ENCODE data around the gene TUBB1.

TUBB1 gene

GRCh38 chr20:59019217-59019616 is at the start of gene TUBB1:
TSS of gene TUBB1 (plus strand) at chr20:59019429. CDS start at chr20:59019523, 94 bp downstream.
- Histone ChIP-seq H3K4me2 (ENCODE audit: low read depth, low read length) (no peak within 1 kb of the TSS), H3K27me3 (replicated peaks; ENCODE audit: insufficient read depth, low read length) (no peaks in the 10 kb centered on the region), H2AFZ (ENCODE audit: low read length) (no peak within 1 kb of the TSS), H3K9ac (ENCODE audit: low read length) (no peak within 1 kb of the TSS), H3K9me3 (replicated peaks; ENCODE audit: insufficient read depth, low read length) (no peaks in the 10 kb centered on the region), H3F3A (ENCODE audit: insufficient read depth, low read length) (no peaks in the 10 kb centered on the region; the same call in 1 of the 2 replicates), H3K79me2 (ENCODE audit: low read length) (peaks cover 4% of the 10 kb centered on the region; the same call in 1 of the 2 replicates), H3K36me3 (replicated peaks; ENCODE audit: insufficient read depth, low read length) (0 out of 2 replicates have a peak, but pooled peaks cover 3% of the 10 kb centered on the region), H3K27ac (ENCODE audit: low read length) (no peak within 1 kb of the TSS), H3K4me1 (ENCODE audit: low read length) (peaks cover 12% of the 10 kb centered on the region), H4K20me1 (ENCODE audit: insufficient read depth, low read length) (no peaks in the 10 kb centered on the region), H3K4me3 (ENCODE audit: low read length) (no peak within 1 kb of the TSS), H3K9me2 (replicated peaks; ENCODE audit: insufficient read depth, low read length) (no peaks in the 10 kb centered on the region)
- DNase-seq, result no peak
- TF ChIP-seq EZH2 (optimal IDR thresholded peaks at IDR 0.05; ENCODE audit: low read depth, low read length) (no peak), EZH2phosphoT487 (IDR thresholded peaks at IDR 0.05; ENCODE audit: low read length) (no peak)
- TF ChIP-seq, protein P1, sequence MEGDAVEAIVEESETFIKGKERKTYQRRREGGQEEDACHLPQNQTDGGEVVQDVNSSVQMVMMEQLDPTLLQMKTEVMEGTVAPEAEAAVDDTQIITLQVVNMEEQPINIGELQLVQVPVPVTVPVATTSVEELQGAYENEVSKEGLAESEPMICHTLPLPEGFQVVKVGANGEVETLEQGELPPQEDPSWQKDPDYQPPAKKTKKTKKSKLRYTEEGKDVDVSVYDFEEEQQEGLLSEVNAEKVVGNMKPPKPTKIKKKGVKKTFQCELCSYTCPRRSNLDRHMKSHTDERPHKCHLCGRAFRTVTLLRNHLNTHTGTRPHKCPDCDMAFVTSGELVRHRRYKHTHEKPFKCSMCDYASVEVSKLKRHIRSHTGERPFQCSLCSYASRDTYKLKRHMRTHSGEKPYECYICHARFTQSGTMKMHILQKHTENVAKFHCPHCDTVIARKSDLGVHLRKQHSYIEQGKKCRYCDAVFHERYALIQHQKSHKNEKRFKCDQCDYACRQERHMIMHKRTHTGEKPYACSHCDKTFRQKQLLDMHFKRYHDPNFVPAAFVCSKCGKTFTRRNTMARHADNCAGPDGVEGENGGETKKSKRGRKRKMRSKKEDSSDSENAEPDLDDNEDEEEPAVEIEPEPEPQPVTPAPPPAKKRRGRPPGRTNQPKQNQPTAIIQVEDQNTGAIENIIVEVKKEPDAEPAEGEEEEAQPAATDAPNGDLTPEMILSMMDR (IDR thresholded peaks at IDR 0.05; ENCODE audit: low read length), result no peak

DNA sequence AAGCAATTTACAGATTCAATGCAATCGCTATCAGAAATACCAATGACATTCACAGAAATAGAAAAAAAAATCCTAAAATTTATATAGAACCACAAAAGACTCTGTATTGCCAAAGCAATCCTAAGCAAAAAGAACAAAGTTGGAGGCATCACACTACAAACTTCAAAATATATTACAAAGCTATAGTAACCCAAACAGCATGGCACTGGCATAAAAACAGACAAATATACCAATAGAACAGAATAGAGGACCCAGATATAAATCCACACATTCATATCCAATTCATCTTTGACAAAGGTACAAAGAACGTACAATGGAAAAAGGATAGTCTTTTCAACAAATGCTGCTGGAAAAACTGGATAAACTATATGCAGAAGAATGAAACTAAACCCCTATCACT is 49.8 kb upstream of the TUBB1 start:
- Histone ChIP-seq H3K36me3 (replicated peaks; ENCODE audit: insufficient read depth, low read length) (no peaks in the 10 kb centered on the region), H3K27me3 (replicated peaks; ENCODE audit: insufficient read depth, low read length) (0 out of 2 replicates have a peak, but pooled peaks cover 11% of the 10 kb centered on the region), H3K4me3 (ENCODE audit: low read length) (no peak overlapping the region), H2AFZ (ENCODE audit: low read length) (no peak overlapping the region), H3K27ac (ENCODE audit: low read length) (no peak overlapping the region), H3K9me3 (replicated peaks; ENCODE audit: insufficient read depth, low read length) (no peaks in the 10 kb centered on the region; the same call in 1 of the 2 replicates), H3F3A (ENCODE audit: insufficient read depth, low read length) (no peaks in the 10 kb centered on the region), H3K9me2 (replicated peaks; ENCODE audit: insufficient read depth, low read length) (no peaks in the 10 kb centered on the region), H3K4me1 (ENCODE audit: low read length) (no peaks in the 10 kb centered on the region), H3K79me2 (ENCODE audit: low read length) (no peaks in the 10 kb centered on the region), H4K20me1 (ENCODE audit: insufficient read depth, low read length) (no peaks in the 10 kb centered on the region), H3K9ac (ENCODE audit: low read length) (no peak overlapping the region), H3K4me2 (ENCODE audit: low read depth, low read length) (no peak overlapping the region)
- DNase-seq, result no peak
- TF ChIP-seq, protein P1 (IDR thresholded peaks at IDR 0.05; ENCODE audit: low read length), result no peak
- TF ChIP-seq EZH2 (optimal IDR thresholded peaks at IDR 0.05; ENCODE audit: low read depth, low read length), result no peak
- TF ChIP-seq EZH2phosphoT487 (IDR thresholded peaks at IDR 0.05; ENCODE audit: low read length), result no peak

DNA sequence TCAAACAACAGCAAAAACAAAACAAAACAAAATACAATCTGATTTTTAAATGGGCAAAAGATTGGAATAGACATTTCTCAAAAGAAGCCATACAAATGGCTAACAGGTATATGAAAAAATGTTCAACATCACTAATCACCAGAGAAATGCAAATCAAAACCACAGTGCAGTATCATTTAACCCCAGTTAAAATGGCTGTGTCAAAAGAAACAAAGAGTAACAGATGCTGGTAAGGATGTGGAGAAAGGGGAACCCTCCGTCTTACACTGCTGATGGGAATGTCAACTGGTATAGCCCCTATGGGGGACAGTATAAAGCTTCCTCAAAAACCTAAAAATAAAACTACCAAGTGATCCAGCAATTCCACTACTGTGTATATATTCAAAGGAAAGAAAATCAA is 49.1 kb upstream of the TUBB1 start:
- no peaks in the 10 kb centered on the region for H3K4me1 ChIP-seq (ENCODE audit: low read length)
- H3K36me3 ChIP-seq (replicated peaks; ENCODE audit: insufficient read depth, low read length), result no peaks in the 10 kb centered on the region
- H3F3A ChIP-seq (ENCODE audit: insufficient read depth, low read length), result no peaks in the 10 kb centered on the region
- H2AFZ ChIP-seq (ENCODE audit: low read length), result no peak overlapping the region
- H3K9me2 ChIP-seq (replicated peaks; ENCODE audit: insufficient read depth, low read length), result no peaks in the 10 kb centered on the region
- no peaks in the 10 kb centered on the region for H3K79me2 ChIP-seq (ENCODE audit: low read length)
- no peak overlapping the region for H3K4me2 ChIP-seq (ENCODE audit: low read depth, low read length)
- H3K9ac ChIP-seq (ENCODE audit: low read length), result no peak overlapping the region
- TF ChIP-seq EZH2 (optimal IDR thresholded peaks at IDR 0.05; ENCODE audit: low read depth, low read length) (no peak), EZH2phosphoT487 (IDR thresholded peaks at IDR 0.05; ENCODE audit: low read length) (no peak)
- TF ChIP-seq, protein P1 (IDR thresholded peaks at IDR 0.05; ENCODE audit: low read length), result no peak
- H3K4me3 ChIP-seq (ENCODE audit: low read length), result no peak overlapping the region
- no peaks in the 10 kb centered on the region; the same call in 1 of the 2 replicates for H3K9me3 ChIP-seq (replicated peaks; ENCODE audit: insufficient read depth, low read length)
- H3K27me3 ChIP-seq (replicated peaks; ENCODE audit: insufficient read depth, low read length), result 0 out of 2 replicates have a peak, but pooled peaks cover 11% of the 10 kb centered on the region
- DNase-seq, result peak; percentile 14
- H3K27ac ChIP-seq (ENCODE audit: low read length), result no peak overlapping the region
- H4K20me1 ChIP-seq (ENCODE audit: insufficient read depth, low read length), result no peaks in the 10 kb centered on the region
